ENCODE results near the gene THADA.

Gene THADA

GRCh38 chr2:43474273-43474672 is 121.6 kb downstream of the THADA start:
- CTCF ChIA-PET: no interaction called here
- POLR2A ChIA-PET: no interaction called here

More at GRCh38 chr2:43474273-43474672, 121.6 kb downstream of the THADA start:
- peaks cover 0 to 3% of the 10 kb centered on the region in 2 experiments; a peak in 1 of 3 replicates for H3K36me3 ChIP-seq (ENCODE audit: control insufficient read depth in 2 of 2, insufficient read depth in 1 of 2, low read length in 2 of 2)
- H3K4me1 ChIP-seq (ENCODE audit: control insufficient read depth, insufficient read depth, low read length): no peaks in the 10 kb centered on the region
- TF ChIP-seq ZNF513 (tag by site-specific recombination; IDR thresholded peaks at IDR 0.05): no peak
- TF ChIP-seq ZNF184 (tag by site-specific recombination; IDR thresholded peaks at IDR 0.05): no peak
- TF ChIP-seq ZNF580 (tag by site-specific recombination; IDR thresholded peaks at IDR 0.05): no peak
- no peak for TF ChIP-seq ZNF514 (tag by site-specific recombination; IDR thresholded peaks at IDR 0.05)
- TF ChIP-seq ZNF510 (tag by site-specific recombination; IDR thresholded peaks at IDR 0.05; ENCODE audit: insufficient replicate concordance): no peak
- TF ChIP-seq ZNF398 (tag by site-specific recombination; IDR thresholded peaks at IDR 0.05): no peak
- no peak for TF ChIP-seq ZNF155 (tag by site-specific recombination; IDR thresholded peaks at IDR 0.05)
- no peak for TF ChIP-seq ZBTB11 (tag by site-specific recombination; conservative IDR thresholded peaks at IDR 0.05; ENCODE audit: low read depth)
- no peak for TF ChIP-seq HOXD13 (CRISPR knock-in tag; IDR thresholded peaks at IDR 0.05; ENCODE audit: borderline replicate concordance)
- TF ChIP-seq ZNF623 (tag by site-specific recombination; IDR thresholded peaks at IDR 0.05): no peak
- TF ChIP-seq SCRT1 (tag by site-specific recombination; IDR thresholded peaks at IDR 0.05; ENCODE audit: borderline replicate concordance): no peak
- no peak for TF ChIP-seq ZBTB8A (tag by site-specific recombination; IDR thresholded peaks at IDR 0.05)
- TF ChIP-seq KLF1 (tag by site-specific recombination; IDR thresholded peaks at IDR 0.05): no peak
- TF ChIP-seq ZNF280C (tag by site-specific recombination; IDR thresholded peaks at IDR 0.05): no peak
- no peak for TF ChIP-seq SCRT2 (tag by site-specific recombination; IDR thresholded peaks at IDR 0.05)
- no peak for TF ChIP-seq ZNF23 (tag by site-specific recombination; IDR thresholded peaks at IDR 0.05; ENCODE audit: borderline replicate concordance)
- TF ChIP-seq ZFP3 (tag by site-specific recombination; IDR thresholded peaks at IDR 0.05; ENCODE audit: low read depth): no peak
- TF ChIP-seq ZNF529 (tag by site-specific recombination; IDR thresholded peaks at IDR 0.05; ENCODE audit: insufficient replicate concordance): no peak
- no peak overlapping the region for H3K4me3 ChIP-seq (ENCODE audit: low read depth, low read length)
- H3K27ac ChIP-seq (ENCODE audit: extremely low read depth, low read depth, low read length): no peak overlapping the region
- no peaks in the 10 kb centered on the region for H3K9me3 ChIP-seq (ENCODE audit: control insufficient read depth, insufficient read depth, low read depth, low read length)

All from HEK293 (cell line).